NCI-H82 (cell line): ENCODE data around the gene WDHD1.
A peak's percentile ranks its signal among the peaks of the same experiment; 100 is the strongest.
"Not testable (repeated sequence)": the region's sequence is repeated elsewhere in the genome, so short reads cannot be mapped to it uniquely, and the experiment has no call there.

Experiments
- DNase-seq: peaks from one replicate; lab custom pipeline; 2025; lab: John Stamatoyannopoulos, UW

The WDHD1 gene

GRCh38 chr14:55026793-55027561, at the start of gene WDHD1, which contains the start of gene SOCS4:
WDHD1 (minus strand) TSS chr14:55027099; CDS start chr14:55026787, 312 bp downstream.
SOCS4 (plus strand) TSS chr14:55027236; CDS start chr14:55043042, 15,806 bp downstream.
- peak; percentile 93 for DNase-seq

DNA sequence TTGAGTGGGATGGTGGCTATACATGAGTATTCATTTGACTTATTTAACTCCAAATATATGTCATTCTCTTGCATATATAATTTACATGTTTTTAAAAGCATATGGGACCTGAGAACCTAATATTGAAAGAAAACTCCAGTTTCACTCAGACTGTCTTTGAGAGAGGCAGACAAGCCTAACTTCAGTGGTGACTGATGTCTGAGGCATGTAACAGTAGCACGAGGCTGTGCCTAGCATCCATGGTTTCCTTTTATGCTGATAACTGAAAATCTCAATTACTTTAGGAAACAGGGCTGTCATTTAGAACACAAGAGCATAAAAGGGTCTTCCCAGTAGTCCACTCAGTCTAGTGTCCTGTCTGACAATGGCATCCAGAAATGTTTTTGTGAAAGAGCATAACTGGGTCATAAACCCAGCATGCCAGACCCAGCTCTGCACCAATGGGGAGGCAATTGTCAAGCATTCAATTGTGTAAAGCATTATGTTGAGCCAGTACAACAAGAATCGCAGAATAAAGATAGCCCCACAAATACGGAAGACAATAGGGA, 48.8 kb upstream of the WDHD1 start:
- no peak for DNase-seq

- no peak for DNase-seq
Observed at GRCh38 chr14:55074662-55075061, 47.8 kb upstream of the WDHD1 start.

- DNase-seq = no peak
Observed at GRCh38 chr14:55073856-55074255, 47.0 kb upstream of the WDHD1 start.

GRCh38 chr14:55071870-55072640, 45.2 kb upstream of the WDHD1 start:
- DNase-seq = peak; percentile 5

- no peak for DNase-seq
Observed at GRCh38 chr14:55070981-55071411, 44.1 kb upstream of the WDHD1 start.

GRCh38 chr14:55066223-55066622, 39.3 kb upstream of the WDHD1 start:
- no peak for DNase-seq

GRCh38 chr14:55065411-55065810, 38.5 kb upstream of the WDHD1 start:
- DNase-seq = no peak

- not testable (repeated sequence) for DNase-seq
Observed at GRCh38 chr14:55064896-55065295, 38.0 kb upstream of the WDHD1 start.

- no peak for DNase-seq
Observed at GRCh38 chr14:55062517-55063351, 35.8 kb upstream of the WDHD1 start.

DNA sequence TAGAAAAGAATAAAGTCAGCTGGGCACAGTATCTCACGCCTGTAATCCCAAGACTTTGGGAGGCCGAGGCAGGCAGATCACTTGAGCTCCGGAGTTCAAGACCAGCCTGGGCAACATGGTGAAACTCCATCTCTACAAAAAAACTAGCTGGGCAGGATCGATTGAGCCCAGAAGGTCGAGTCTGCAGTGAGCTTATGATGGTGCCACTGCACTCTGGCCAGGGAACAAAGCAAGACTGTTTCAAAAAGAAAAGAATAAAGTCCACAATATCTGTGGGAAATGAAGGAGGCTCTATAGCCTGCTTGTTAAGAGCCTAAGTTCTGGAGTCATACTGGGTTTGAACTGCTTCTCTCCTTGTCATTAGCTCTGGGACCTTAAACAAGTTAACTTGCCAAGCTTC, 32.4 kb upstream of the WDHD1 start:
- DNase-seq = no peak

- DNase-seq = no peak
Observed at GRCh38 chr14:55057919-55058318, 31.0 kb upstream of the WDHD1 start.

DNA sequence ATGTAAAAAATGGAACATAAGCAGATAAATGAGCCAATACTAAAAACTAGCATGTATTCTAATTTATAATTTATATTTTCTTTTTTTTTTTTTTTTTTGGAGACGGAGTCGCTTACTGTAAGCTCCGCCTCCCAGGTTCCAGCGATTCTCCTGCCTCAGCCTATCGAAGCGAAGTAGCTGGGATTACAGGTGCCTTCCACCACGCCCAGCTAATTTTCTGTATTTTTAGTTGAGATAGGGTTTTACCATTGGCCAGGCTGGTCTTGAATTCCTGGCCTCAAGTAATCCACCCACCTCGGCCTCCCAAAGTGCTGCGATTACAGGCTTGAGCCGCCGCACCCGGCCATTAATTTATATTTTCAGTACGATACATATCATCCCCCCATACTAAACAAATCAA, 27.2 kb upstream of the WDHD1 start:
- DNase-seq = no peak

DNA sequence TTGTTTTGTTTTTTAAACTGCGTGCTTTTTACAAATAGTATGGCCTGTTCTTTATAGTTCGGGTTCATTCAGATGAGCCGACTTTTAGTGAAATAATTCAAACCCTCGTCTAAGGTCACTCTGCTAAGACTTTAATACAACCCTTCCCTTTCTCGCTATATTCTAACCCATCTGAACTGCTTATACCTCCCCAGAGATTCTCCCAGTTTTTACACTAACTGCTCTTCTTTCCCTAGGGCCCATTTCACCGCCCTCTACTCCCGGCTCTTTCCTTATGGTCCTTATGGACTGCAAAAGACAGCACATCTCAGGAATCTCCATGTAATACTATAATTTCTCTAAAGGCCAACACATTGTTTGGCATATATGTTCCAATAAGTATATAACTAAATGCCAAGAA, 26.6 kb upstream of the WDHD1 start:
- DNase-seq = no peak

DNA sequence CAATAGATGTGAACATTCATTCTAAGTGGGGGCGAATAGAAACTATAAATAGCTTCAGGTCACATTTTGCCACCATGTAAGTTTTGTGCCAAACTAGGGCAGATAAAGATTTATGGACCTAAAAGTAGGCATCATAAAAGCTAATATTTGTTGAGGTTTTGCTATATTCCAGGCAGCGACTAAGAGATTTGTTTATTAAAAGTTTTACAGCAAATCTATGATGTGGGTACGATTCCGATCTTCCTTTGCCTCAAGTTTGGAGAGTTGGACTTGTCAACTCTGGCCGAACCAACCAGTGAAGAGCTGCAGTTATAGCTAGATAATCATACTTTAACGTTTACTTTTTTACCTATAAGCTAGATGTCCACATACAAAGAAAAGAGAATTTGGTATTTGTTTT, 26.1 kb upstream of the WDHD1 start:
- no peak for DNase-seq

GRCh38 chr14:55052269-55052930, 25.5 kb upstream of the WDHD1 start:
- no peak for DNase-seq

DNA sequence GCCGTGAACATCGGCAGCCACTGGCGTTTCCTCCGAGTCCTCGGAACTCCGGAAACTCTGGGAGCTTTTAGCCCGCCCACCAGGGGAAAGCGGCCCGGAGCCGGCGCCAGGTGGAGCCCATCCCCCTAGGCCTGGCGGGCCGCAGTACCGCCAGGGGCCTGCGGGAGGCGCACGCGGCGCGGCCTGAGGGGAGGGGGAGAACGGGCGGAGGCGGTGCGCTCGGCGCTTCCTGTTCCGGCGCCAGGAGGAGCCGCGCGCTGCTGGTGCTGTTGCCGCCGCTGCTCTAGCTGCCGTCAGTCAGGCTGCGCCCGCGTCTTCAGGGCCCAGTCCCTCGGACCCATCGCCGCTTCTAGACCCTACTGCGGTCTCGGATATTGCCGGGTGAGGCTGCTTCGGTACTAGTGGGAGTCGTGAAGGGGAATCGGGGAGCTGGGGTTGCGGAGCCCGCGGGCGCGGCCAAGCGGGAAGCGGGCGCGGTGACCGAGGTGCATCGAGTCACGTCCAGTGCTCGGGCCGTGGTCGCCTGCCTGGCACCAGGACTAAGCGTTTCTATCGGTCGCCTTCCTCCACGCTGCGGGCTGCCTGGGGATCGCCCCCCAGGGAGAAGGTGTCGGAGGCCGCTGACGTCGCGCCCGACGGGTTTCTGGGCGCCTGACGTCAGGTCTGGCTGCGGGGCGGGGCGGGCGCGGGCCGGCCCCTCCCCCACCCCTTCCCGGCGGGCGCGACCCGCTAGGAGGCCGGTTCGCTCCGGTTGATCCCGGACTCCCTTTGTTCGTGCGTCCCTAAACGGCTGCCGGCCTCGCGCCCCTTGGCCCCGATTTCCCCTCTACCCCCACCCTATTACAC, 24.7 kb upstream of the WDHD1 start, which contains the start of gene MAPK1IP1L:
Gene MAPK1IP1L, plus strand, starts transcription at position 225 of the 846 bp plus-strand sequence. CDS start 10,037 bp downstream, outside the sequence.
- DNase-seq = peak; percentile 91

DNA sequence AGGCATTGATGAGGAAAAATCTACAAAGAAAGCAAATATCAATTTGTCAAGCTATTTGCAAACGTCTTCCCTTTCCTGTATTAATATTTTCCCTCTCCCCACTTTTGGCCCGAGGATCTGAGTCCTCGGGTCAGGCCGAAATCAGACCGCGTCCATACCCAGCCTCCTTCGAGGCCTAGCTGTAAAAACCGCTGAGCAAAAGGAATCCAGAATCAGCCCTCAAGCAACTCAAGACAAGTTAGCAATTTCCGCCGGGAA, 24.2 kb upstream of the WDHD1 start:
- no peak for DNase-seq

DNA sequence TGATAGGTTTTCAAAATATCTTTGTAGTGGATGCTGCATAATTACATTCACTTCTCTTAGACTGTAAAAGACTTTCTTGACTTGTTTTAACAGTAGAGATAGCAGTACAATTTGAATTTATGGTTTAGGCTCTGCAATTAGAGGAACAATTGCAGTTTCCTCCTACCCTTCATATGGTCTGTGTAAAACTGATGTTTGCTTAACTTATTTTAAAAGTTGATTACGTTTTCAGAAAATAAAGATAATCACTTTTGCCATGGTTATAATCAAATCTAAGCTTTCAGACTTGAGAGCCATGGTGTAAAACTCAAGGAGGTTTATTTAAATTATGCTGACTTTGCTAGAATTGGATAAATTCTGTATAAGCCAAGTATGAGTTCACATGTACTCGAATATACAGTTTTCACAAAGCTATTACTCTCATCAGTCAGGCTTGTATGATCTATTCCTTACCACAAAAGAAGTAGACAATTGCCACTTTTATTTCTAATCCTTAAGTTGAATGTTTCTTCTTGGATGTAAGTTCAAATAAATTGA, 22.1 kb upstream of the WDHD1 start:
- no peak for DNase-seq

DNA sequence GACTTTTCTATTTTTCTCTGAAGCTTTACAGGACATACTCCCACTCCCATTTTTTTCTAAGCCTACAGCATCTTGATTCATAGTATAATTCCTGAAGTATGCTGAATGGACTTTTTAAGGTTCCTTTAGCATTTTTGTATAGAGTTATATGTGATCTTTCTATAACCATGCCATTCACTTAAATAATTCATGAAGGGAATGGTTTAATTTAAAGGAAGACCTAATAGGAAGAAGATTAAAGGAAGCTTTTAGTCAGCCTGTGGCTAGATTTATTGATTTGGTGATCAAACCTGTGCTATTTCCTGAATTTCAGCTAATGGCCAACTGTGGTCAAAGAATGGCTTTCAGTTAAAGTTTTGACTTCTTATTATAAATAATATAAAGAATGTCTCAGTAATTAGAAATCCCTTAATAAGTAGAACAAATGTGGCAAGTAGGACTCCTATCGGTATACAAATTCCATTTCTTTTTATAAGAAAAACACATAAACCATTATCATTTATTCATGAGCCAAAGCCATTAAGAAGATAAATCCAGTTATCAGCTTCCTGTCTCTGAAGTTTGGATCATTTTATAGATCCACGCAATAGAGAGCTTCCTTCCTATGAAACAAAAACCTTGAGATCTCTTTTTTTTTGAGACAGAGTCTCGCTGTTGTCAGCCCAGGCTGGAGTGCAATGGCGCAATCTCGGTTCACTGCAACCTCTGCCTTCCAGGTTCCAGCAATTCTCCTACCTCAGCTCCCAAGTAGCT, 20.6 kb upstream of the WDHD1 start:
- no peak for DNase-seq
